Mesenchymal stem cell (in vitro differentiated cells and primary cell): ENCODE measurements around the gene SUPT20HL2.

Source experiments
- DNase-seq: peaks from one replicate; pipeline ENCODE4 v3.0.0-alpha.2; 2013
- H2AFZ ChIP-seq: one replicate; pipeline ENCODE4 v1.6.1; 2013; ENCODE audit warnings: low read depth, mild to moderate bottlenecking, control low read depth, inconsistent platforms, low read length, moderate library complexity
- H2AK5ac ChIP-seq: 2 replicates; pipeline ENCODE4 v1.6.1; 2013; ENCODE audit warnings: low read length, moderate library complexity, mild to moderate bottlenecking, inconsistent platforms; ENCODE audit not compliant: severe bottlenecking
- H2BK120ac ChIP-seq: one replicate; pipeline ENCODE4 v1.6.1; 2013; ENCODE audit warnings: low read depth, mild to moderate bottlenecking, inconsistent platforms, low read length, moderate library complexity
- H2BK12ac ChIP-seq, 2 experiments: one replicate each; pipeline ENCODE4 v1.6.1; 2013; ENCODE audit warnings: inconsistent platforms in 2 of 2, low read length in 2 of 2, mild to moderate bottlenecking in 2 of 2, moderate library complexity in 2 of 2, control low read depth in 1 of 2
- H2BK15ac ChIP-seq: one replicate; pipeline ENCODE4 v1.6.1; 2013; ENCODE audit warnings: mild to moderate bottlenecking, low read depth, inconsistent platforms; ENCODE audit not compliant: poor library complexity, severe bottlenecking
- H2BK5ac ChIP-seq: 2 replicates; pipeline ENCODE4 v1.6.1; 2013; ENCODE audit warnings: low read depth, mild to moderate bottlenecking, low read length, control low read depth, inconsistent platforms; ENCODE audit not compliant: poor library complexity, severe bottlenecking
- H3K14ac ChIP-seq, 2 experiments: one replicate each; pipeline ENCODE4 v1.6.1; 2013; ENCODE audit warnings: inconsistent platforms in 2 of 2, low read length in 2 of 2, control low read depth in 1 of 2, mild to moderate bottlenecking in 1 of 2, moderate library complexity in 1 of 2
- H3K18ac ChIP-seq, 2 experiments: one replicate each; pipeline ENCODE4 v1.6.1; 2013; ENCODE audit warnings: inconsistent platforms in 2 of 2, low read length in 2 of 2, control low read depth in 1 of 2, low read depth in 1 of 2, mild to moderate bottlenecking in 1 of 2
- H3K23ac ChIP-seq, 2 experiments: one replicate each; pipeline ENCODE4 v1.6.1; 2013; ENCODE audit warnings: inconsistent platforms in 2 of 2, low read length in 2 of 2, mild to moderate bottlenecking in 2 of 2, moderate library complexity in 2 of 2, control low read depth in 1 of 2
- H3K27ac ChIP-seq: 2 replicates; pipeline ENCODE4 v1.5.1; 2013; ENCODE audit warnings: mild to moderate bottlenecking, moderate library complexity, low read length, control low read depth, inconsistent platforms; ENCODE audit not compliant: poor library complexity, severe bottlenecking
- H3K27me3 ChIP-seq, 2 experiments: 2 replicates each; pipeline versions ENCODE4 v1.6.1 to v1.7.0; 2013; ENCODE audit warnings: low read length in 2 of 2, mild to moderate bottlenecking in 2 of 2, moderate library complexity in 2 of 2, control low read depth in 1 of 2, inconsistent platforms in 1 of 2; ENCODE audit not compliant: control insufficient read depth in 1 of 2, insufficient read depth in 1 of 2
- H3K36me3 ChIP-seq, 2 experiments: 2 replicates each; pipeline versions ENCODE4 v1.6.1 to v1.7.0; 2013; ENCODE audit warnings: low read length in 2 of 2, control low read depth in 1 of 2, inconsistent platforms in 1 of 2, low read depth in 1 of 2, mild to moderate bottlenecking in 1 of 2; ENCODE audit not compliant: insufficient read depth in 2 of 2, control insufficient read depth in 1 of 2
- H3K4ac ChIP-seq, 2 experiments: one replicate each; pipeline ENCODE4 v1.6.1; 2013; ENCODE audit warnings: inconsistent platforms in 2 of 2, low read length in 2 of 2, mild to moderate bottlenecking in 2 of 2, moderate library complexity in 2 of 2, control low read depth in 1 of 2, low read depth in 1 of 2
- H3K4me1 ChIP-seq: 2 replicates; pipeline ENCODE4 v1.6.1; 2013; ENCODE audit warnings: low read depth, low read length, control low read depth; ENCODE audit not compliant: control insufficient read depth, insufficient read depth
- H3K4me2 ChIP-seq: 2 replicates; pipeline ENCODE4 v1.6.1; 2013; ENCODE audit warnings: low read length, mild to moderate bottlenecking, inconsistent platforms; ENCODE audit not compliant: poor library complexity, severe bottlenecking
- H3K4me3 ChIP-seq, 2 experiments: 2 replicates each; pipeline versions ENCODE4 v1.5.1 to v1.7.0; 2013; ENCODE audit warnings: low read length in 2 of 2, mild to moderate bottlenecking in 2 of 2, control low read depth in 1 of 2, low read depth in 1 of 2; ENCODE audit not compliant: insufficient read depth in 1 of 2
- H3K79me1 ChIP-seq: replicated peaks from 2 replicates; pipeline ENCODE4 v1.6.1; 2013; ENCODE audit warnings: mild to moderate bottlenecking, control low read depth, low read length, inconsistent platforms; ENCODE audit not compliant: poor library complexity, severe bottlenecking
- H3K9ac ChIP-seq: 2 replicates; pipeline ENCODE4 v1.7.0; 2013; ENCODE audit warnings: mild to moderate bottlenecking, low read length, moderate library complexity
- H3K9me3 ChIP-seq: 2 replicates; pipeline ENCODE4 v1.7.0; 2013; ENCODE audit warnings: mild to moderate bottlenecking, low read length; ENCODE audit not compliant: control insufficient read depth
- H4K8ac ChIP-seq: one replicate; pipeline ENCODE4 v1.6.1; 2013; ENCODE audit warnings: inconsistent platforms, mild to moderate bottlenecking, low read length, moderate library complexity
- H4K91ac ChIP-seq: one replicate; pipeline ENCODE4 v1.6.1; 2013; ENCODE audit warnings: mild to moderate bottlenecking, low read length, inconsistent platforms
- whole genome bisulfite sequencing: methylation state at CpG from one replicate; pipeline ENCODE4 v1.1.7; 2013; ENCODE audit warnings: mixed read lengths; 5-methylcytosine and 5-hydroxymethylcytosine counted together

Gene SUPT20HL2

GRCh38 chrX:24264383-24264782 lies 49.5 kb downstream of the SUPT20HL2 start:
- Histone ChIP-seq H2BK15ac (no peak overlapping the region), H3K9ac (no peak overlapping the region), H2AFZ (no peak overlapping the region), H3K9me3 (no peaks in the 10 kb centered on the region), H3K14ac (no peak overlapping the region), H3K4me3 (no peak overlapping the region), H3K27ac (no peak overlapping the region), H3K79me1 (no peaks in the 10 kb centered on the region), H3K36me3 (no peaks in the 10 kb centered on the region), H3K18ac (no peak overlapping the region), H3K23ac (no peak overlapping the region), H3K4me2 (no peak overlapping the region), H3K4ac (no peak overlapping the region), H2BK120ac (no peak overlapping the region), H2BK5ac (no peak overlapping the region), H2BK12ac (no peak overlapping the region), H4K8ac (no peak overlapping the region), H3K27me3 (peaks cover 0 to 26% of the 10 kb centered on the region in 2 experiments), H4K91ac (no peak overlapping the region), H2AK5ac (no peak overlapping the region), H3K4me1 (no peaks in the 10 kb centered on the region)
- 59% methylated on average over 5 of the region's 6 CpGs for WGBS
- peak; percentile 22 for DNase-seq

GRCh38 chrX:24262309-24262708 lies 51.6 kb downstream of the SUPT20HL2 start:
- no peak overlapping the region for H2BK5ac ChIP-seq
- no peak overlapping the region for H3K4me2 ChIP-seq
- no peak overlapping the region for H3K14ac ChIP-seq
- H3K27ac ChIP-seq: no peak overlapping the region
- no peak overlapping the region for H2AFZ ChIP-seq
- H3K9ac ChIP-seq: no peak overlapping the region
- H3K18ac ChIP-seq: no peak overlapping the region
- H3K27me3 ChIP-seq: peaks cover 0 to 26% of the 10 kb centered on the region in 2 experiments
- no peak overlapping the region for H4K8ac ChIP-seq
- H4K91ac ChIP-seq: no peak overlapping the region
- H2BK120ac ChIP-seq: no peak overlapping the region
- H3K9me3 ChIP-seq: no peaks in the 10 kb centered on the region
- H3K4ac ChIP-seq: no peak overlapping the region
- no peaks in the 10 kb centered on the region for H3K79me1 ChIP-seq
- H3K36me3 ChIP-seq: no peaks in the 10 kb centered on the region
- no peak for DNase-seq
- H2BK12ac ChIP-seq: no peak overlapping the region
- WGBS: 99% methylated on average over 3 of the region's 3 CpGs
- no peak overlapping the region for H3K23ac ChIP-seq
- H3K4me1 ChIP-seq: no peaks in the 10 kb centered on the region
- H2AK5ac ChIP-seq: no peak overlapping the region
- no peak overlapping the region for H3K4me3 ChIP-seq
- no peak overlapping the region for H2BK15ac ChIP-seq
